SH-SY5Y (cell line): ENCODE measurements around the gene MAP3K14.

ENCODE experiments used
- GATA2 ChIP-seq: IDR thresholded peaks from 2 replicates; pipeline ENCODE4 v1.6.1; 2011; ENCODE audit warnings: mild to moderate bottlenecking, low read depth, low read length
- GATA3 ChIP-seq: IDR thresholded peaks from 2 replicates; pipeline ENCODE4 v1.6.1; 2011; ENCODE audit warnings: low read depth, mild to moderate bottlenecking, low read length, moderate library complexity

The MAP3K14 gene

DNA sequence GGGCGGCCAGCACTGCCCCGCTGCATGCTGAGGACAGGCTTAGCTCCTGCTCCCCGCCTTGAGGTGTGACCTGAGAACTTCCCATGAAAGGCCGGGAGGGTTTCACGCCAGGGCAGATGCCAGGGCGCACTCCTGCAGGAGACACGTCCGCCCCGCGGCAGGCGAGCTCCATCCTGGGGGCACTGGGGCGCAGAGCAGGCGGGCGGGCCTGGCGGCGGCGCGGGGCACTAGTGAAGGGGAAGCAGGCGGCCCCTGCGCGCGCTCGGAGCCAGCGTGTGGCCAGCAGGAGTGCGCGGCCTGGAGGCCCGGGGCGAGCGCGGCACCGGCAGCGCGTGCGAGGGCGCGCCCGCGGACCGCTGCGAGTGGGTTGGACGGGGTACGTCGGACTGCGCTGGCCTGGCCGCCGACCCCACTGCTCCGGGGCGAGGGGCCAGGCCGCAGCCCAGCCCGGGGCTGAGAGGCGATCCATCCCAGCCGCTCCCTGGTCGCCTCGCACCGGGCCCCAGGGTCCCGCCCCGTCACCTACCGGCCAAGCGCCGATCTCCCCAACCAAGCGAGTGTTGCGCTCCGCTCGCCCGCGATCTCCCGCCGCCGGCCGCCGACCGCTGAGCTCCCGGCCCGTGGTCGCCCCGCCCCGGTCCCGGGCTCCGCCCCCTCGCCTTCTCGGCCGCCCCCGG, at the start of gene MAP3K14:
TSS of gene MAP3K14 (minus strand) at position 587 of the 677 bp plus-strand sequence. CDS start 26,275 bp downstream, outside the sequence.
- TF ChIP-seq GATA2, result no peak
- TF ChIP-seq GATA3, result no peak

DNA sequence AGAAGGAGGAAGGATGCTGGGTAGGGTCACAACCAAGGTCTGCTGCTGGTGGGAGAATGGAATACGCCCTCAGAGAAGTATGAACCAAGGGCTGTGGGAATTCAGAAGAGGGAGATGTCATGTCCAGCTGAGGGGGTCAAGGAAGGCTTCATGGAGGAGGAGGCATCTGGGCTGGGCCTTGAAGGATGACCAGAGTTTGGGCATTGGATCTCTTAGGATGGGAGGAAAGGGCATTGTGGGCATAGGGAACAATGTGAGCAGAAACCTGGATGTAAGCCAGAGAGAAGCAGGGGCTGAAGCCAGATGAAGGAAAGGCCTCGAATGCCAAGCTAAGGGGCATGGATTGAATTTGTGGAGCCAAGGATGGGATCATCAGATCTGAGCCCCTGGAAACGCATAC, 49.2 kb upstream of the MAP3K14 start:
- TF ChIP-seq GATA2 (no peak), GATA3 (no peak)

DNA sequence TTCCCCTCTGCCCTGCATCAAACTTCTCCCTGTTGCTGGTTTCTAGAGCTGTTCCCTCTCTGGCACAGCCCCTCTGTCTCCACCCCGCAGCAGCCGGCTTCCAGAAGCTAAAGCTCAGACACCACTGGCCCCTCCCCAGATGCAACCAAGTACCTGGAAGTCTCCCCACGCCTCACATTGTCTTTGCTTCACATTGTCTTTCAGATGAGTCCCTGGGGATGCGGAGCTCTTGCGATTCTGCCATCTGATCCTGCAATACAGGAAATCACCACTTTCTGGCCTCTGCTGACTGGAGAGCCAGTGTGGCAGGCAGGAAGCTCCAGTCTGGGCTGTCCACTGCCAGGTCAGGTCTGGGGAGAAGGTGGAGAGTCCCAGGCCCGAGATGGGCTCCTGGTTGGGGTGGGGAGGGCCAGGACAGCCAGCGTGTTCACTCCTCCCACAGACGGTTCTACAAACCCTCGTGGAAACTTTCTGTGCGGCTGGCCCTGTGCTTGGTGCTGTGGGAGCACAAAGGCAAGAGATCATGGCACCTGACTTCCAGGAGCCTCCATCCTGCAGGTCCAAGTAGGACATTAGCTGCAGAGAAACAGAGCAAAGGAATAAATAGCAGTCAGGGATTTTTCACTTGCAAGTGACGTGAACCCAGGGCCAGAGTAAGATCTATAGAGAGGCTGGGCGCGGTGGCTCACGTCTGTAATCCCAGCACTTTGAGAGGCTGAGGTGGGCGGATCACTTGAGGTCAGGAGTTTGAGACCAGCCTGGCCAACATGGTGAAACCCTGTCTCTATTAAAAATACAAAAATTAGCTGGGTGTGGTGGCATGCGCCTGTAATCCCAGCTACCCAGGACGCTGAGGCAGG, 47.9 kb upstream of the MAP3K14 start:
- no peak for TF ChIP-seq GATA2
- no peak for TF ChIP-seq GATA3

DNA sequence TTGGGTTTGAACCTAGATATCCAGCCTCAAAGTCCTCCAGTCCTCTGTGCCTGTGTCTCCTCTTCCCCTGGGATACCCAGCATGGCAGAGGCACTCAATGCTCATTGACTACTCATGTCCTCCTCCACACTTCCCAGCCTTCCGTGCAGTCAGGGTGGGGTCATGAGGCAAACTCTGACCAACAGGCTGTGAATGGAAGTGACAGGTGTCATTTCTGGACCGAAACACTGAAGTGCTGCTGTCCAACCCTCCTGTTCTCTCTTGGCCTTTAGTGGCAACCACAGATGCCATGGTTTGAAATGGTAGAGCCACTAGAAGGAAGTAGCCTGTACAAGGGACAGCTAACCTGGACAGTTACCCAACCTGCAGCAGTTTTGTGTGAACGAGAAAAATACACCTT, 46.7 kb upstream of the MAP3K14 start:
- TF ChIP-seq GATA3 (no peak), GATA2 (no peak)

DNA sequence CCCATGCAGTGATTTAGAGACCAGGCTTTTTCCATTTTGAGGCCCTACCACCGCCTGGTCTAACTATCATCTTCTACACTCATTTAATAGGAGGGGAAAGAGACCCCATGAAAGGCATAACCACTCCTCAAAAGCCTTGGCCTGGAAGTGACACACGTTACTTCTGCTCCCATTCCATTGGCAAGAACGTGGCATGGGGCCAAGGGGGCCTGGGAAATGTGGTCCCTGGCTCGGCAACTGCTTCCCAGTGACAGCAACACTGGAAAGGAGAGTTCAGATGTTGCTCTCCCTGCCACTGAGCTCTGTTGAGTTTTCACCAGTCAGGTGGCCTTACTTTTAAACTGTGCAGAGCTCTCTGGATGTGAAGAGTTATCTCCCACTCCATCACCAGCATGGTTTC, 45.2 kb upstream of the MAP3K14 start:
- TF ChIP-seq GATA3, result no peak
- TF ChIP-seq GATA2, result no peak

DNA sequence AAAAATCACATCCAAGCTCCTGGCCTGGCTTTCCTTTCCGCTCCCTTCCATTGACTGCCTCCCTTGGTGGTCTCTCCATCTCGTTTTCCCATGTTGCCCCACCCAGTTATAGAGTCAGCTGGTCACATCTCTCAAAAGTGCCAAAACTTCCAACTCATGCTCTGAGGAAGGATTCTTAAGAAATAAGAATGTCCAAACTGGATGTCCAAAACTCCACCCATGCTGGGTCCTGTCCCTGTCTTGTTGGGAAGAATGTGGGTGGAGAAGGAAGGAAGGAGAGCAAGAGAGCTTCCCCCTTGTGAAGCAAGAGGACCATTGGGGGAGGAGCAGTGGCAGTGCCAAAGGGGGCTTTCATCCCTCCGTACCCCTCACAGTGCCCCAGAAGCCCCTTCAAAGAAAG, 44.6 kb upstream of the MAP3K14 start:
- no peak for TF ChIP-seq GATA3

DNA sequence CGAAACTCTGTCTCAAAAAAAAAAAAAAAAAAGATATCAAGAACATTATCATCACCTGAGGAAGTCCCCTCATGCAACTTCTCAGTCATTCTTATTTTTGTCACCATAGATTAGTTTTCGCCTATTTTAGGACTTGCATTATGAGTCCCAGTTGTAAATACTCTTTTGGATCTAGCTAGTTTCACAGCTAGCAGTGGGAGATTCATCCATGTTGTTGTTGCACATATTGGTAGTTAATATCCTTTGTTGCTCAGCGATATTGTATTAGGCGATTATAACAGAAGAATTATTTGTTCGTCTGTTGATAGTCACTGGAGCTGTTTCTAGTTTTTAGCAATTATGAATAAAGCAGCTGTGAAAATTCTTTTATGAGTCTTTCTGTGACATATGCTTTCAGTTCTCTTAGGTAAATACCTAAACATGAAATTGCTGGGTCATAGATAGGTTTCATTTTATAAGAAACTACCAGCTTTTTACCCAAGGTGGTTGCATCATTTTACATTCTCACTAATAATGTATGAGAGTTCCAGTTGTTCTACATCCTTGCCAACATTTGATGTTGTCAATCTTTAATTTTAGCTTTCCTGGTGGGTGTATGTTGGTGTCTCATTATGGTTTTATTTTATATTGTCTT, 40.7 kb upstream of the MAP3K14 start:
- TF ChIP-seq GATA3 (no peak), GATA2 (no peak)

DNA sequence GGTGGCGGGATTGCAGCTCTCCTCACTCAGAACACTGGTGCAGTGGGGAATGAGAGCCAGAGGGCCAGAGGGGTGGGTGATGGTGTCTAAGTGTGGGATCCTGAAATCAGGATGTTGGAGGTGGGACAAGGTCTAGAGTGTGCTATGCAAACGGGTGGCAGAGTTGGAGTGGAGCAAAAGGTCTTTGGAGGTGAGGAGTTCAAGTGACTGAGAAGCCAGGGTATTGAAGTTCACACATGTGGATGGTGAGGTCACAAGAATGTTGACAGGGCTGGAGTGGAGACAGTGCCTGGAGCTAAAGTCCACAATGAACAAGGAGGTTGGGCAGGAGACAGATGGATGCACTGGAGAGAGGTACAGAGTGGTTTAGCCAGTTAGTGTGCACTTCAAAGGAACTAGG, 38.3 kb upstream of the MAP3K14 start:
- TF ChIP-seq GATA3 (no peak), GATA2 (no peak)

DNA sequence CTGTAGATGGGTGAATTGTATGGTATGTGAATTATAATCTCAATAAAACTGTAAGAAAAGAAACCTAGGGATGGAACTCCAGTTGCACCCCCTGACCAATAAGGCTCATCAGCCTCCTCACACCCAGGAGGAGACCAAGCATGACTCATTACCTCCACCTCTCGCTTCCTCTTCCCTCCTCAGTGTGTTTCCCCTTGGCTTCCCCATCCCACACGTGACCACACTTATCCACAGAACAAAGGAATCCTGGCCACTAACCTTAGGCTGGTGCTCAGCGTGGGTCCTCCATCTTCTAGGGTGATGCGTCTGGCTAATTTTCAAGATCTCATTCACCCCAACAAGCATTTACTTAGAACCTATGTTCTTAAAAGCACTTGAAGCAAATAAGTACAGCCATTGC, 36.2 kb upstream of the MAP3K14 start:
- TF ChIP-seq GATA3, result no peak

DNA sequence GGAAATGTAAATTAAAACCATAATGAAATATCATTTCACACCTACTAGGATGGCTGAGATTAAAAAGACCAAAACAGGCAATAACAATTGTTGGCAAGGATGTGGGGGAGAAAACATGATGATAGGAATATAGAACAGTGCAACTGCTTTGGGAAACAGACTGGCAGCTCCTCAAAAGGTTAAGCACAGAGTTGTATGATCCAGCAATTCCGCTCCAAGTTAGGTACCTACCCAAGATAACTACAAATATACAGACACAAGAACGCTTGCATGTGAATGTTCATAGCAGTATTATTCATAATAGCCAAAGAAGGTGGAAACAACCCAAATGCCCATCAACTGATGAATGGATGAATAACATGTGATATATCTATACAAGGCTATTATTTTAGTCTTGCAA, 35.0 kb upstream of the MAP3K14 start:
- TF ChIP-seq GATA2, result no peak
- TF ChIP-seq GATA3, result no peak

DNA sequence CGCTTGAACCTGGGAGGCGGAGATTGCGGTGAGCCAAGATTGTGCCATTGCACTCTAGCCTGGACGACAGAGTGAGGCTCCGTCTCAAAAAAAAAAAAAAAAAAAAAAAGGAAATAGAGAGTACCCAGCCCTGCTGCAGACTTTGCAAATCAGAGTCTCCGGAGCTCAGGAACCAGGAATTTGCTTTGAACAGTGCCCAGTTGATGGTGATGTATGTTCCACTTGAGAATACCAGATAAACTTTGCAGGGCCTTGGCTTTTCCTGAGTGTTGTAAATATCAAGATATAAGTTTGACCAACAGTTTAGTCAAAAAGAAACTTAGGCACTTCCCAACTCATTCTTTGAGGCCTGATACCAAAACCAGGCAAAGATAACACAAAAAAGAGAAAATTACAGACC, 30.6 kb upstream of the MAP3K14 start:
- TF ChIP-seq GATA2 (no peak), GATA3 (no peak)

DNA sequence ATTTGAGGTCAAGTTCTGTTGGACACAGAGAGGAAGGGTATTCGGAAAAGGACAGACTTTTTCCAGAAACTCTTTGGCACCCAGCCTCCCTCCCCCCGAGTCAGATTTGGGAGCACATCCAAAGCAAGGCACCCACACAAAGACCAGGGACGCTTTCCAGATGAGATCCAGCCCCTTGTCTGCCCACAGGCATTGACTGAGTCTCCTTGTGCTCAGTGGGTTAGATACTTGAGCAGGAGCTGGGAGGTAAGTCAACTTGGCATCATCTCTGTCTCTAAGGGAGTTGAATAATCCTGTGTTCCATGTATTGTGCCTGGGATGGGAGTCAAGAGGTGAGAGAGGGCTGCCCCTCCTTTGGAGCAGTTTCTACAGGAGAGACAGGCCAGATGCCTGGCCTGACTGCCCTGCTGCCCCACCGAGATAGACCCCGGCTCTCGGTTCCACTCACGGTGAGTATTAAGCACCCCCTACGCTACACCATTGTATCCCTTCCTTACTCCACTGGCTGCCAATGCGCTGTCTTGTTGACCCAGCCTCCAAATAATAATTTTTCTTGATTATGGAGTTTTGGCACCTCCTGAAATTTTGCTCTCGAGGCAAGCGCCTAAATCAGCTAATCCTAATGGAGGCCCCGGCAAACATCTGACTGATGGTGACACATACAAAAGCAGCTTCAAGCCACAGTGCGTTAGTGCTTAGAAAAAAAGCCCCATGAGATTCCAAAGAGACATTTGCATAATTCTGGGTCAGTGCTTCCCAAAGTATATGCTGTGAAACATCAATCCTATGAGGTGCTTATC, 29.6 kb upstream of the MAP3K14 start:
- TF ChIP-seq GATA3, result no peak

DNA sequence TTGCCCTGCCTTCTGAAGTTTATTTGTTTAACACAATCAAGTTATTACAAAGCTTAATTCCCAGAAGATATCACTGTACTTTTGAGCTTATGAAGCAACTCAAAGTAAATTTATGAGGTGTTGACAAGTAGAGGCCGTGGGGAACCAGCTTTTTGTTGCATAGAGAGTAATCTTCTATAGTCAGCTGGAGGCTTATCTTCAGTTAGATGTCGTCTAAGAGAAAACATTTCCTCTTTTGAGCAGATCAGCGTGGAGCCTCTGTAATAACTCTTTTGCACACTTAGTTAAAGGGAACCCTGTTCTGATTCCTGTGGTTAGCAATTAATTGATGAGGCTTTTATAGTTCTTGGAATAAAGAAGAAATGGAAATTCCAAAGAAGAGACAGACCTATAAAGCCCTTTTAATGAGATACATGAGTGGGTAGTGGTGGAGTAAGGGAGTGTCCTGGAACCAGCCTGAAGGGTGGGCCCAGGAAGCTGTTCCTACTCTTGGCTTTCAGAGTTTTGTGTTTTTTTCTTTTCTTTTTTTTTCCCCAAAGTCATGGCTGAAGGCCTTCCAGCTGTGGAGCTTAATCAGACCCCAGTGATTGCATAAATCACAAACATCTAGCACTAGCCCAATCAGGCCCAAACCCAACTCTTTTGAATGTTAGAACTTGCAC, 28.9 kb upstream of the MAP3K14 start:
- TF ChIP-seq GATA2 (no peak), GATA3 (no peak)

DNA sequence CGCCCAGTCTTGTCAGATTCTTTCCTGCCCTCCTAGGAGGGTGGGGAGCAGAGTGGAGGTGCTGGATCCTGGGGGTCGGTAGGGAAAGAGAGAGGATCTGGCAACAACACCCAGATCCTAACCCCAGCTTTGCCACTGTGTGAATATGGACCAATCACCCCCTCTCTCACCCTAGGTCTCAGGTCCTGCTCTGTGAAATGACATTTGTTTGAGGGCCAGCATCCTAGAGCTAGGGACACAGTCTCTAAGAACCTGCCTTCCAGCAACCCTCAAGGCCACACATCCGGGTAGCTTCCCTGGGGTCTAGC, 28.4 kb upstream of the MAP3K14 start:
- no peak for TF ChIP-seq GATA2
- no peak for TF ChIP-seq GATA3
